Inflammatory macrophage treated with lipopolysaccharide for 4 hours (primary cell): ENCODE data around the gene R3HCC1L.
A peak's percentile ranks its signal among the peaks of the same experiment; 100 is the strongest.

Source experiments
- DNase-seq: peaks from one replicate; pipeline ENCODE4 v3.0.0-alpha.2; 2020

The R3HCC1L gene

GRCh38 chr10:98262571-98262970 lies 128.1 kb downstream of the R3HCC1L start:
- peak; percentile 57 for DNase-seq

- no peak for DNase-seq
Measured at GRCh38 chr10:98263088-98263487, 128.6 kb downstream of the R3HCC1L start.

- no peak for DNase-seq
Measured at GRCh38 chr10:98264378-98265065, 130.1 kb downstream of the R3HCC1L start.

GRCh38 chr10:98265403-98266378 lies 131.2 kb downstream of the R3HCC1L start:
- no peak for DNase-seq

- no peak for DNase-seq
Measured at GRCh38 chr10:98266647-98267046, 132.2 kb downstream of the R3HCC1L start.

- DNase-seq = no peak
Measured at GRCh38 chr10:98267069-98267893, 132.8 kb downstream of the R3HCC1L start.

GRCh38 chr10:98267894-98268693 lies 133.6 kb downstream of the R3HCC1L start, which contains the start of gene LOXL4:
TSS of gene LOXL4 (minus strand) at chr10:98268194. CDS start at chr10:98263019, 5,175 bp downstream.
- DNase-seq = peak; percentile 14

GRCh38 chr10:98268694-98269431 lies 134.4 kb downstream of the R3HCC1L start:
- no peak for DNase-seq

- DNase-seq = no peak
Measured at GRCh38 chr10:98269435-98269912, 135.0 kb downstream of the R3HCC1L start.

GRCh38 chr10:98270073-98270740 lies 135.8 kb downstream of the R3HCC1L start:
- no peak for DNase-seq

GRCh38 chr10:98270786-98271185 lies 136.3 kb downstream of the R3HCC1L start:
- DNase-seq = no peak

- no peak for DNase-seq
Measured at GRCh38 chr10:98272245-98272644, 137.8 kb downstream of the R3HCC1L start.

- no peak for DNase-seq
Measured at GRCh38 chr10:98272656-98273055, 138.2 kb downstream of the R3HCC1L start.

GRCh38 chr10:98273057-98273850 lies 138.8 kb downstream of the R3HCC1L start:
- no peak for DNase-seq

- DNase-seq = no peak
Measured at GRCh38 chr10:98274562-98274961, 140.1 kb downstream of the R3HCC1L start.

- DNase-seq = no peak
Measured at GRCh38 chr10:98276311-98276710, 141.9 kb downstream of the R3HCC1L start.

GRCh38 chr10:98285416-98285815 lies 151.0 kb downstream of the R3HCC1L start:
- DNase-seq = no peak

GRCh38 chr10:98286419-98286818 lies 152.0 kb downstream of the R3HCC1L start:
- DNase-seq = no peak

GRCh38 chr10:98287321-98287720 lies 152.9 kb downstream of the R3HCC1L start:
- no peak for DNase-seq

- DNase-seq = no peak
Measured at GRCh38 chr10:98289802-98290209, 155.3 kb downstream of the R3HCC1L start.
